PC-9 (cell line): ENCODE measurements around the gene RNF182.

Source experiments
- EZH2 ChIP-seq: fragments of 200-600 bp; sonication (generic); IDR thresholded peaks from 2 replicates; pipeline ENCODE4 v1.8.0; 2017; ENCODE audit warnings: antibody characterized with exemption, low read depth
- TF ChIP-seq, protein P1 (sequence below): fragments of 200-600 bp; sonication (generic); conservative IDR thresholded peaks from 2 replicates; pipeline ENCODE4 v1.6.1; 2017; ENCODE audit warnings: mixed run types, antibody characterized with exemption, mild to moderate bottlenecking, moderate library complexity

DNA sequence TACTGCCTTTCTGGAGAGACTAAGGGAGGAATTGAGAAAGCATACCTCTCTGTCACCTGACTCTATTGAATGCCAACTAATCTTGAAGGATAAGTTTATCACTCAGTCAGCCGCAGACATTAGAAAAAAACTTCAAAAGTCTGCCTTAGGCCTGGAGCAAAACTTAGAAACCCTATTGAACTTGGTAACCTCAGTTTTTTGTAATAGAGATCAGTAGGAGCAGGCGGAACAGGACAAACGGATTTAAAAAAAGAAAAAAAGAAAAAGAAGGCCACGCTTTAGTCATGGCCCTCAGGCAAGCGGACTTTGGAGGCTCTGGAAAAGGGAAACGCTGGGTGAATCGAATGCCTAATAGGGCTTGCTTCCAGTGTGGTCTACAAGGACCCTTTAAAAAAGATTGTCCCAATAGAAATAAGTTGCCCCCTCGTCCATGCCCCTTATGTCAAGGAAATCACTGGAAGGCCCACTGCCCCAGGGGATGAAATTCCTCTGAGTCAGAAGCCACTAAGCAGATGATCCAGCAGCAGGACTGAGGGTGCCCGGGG is 43.1 kb upstream of the RNF182 start:
- TF ChIP-seq, protein P1, sequence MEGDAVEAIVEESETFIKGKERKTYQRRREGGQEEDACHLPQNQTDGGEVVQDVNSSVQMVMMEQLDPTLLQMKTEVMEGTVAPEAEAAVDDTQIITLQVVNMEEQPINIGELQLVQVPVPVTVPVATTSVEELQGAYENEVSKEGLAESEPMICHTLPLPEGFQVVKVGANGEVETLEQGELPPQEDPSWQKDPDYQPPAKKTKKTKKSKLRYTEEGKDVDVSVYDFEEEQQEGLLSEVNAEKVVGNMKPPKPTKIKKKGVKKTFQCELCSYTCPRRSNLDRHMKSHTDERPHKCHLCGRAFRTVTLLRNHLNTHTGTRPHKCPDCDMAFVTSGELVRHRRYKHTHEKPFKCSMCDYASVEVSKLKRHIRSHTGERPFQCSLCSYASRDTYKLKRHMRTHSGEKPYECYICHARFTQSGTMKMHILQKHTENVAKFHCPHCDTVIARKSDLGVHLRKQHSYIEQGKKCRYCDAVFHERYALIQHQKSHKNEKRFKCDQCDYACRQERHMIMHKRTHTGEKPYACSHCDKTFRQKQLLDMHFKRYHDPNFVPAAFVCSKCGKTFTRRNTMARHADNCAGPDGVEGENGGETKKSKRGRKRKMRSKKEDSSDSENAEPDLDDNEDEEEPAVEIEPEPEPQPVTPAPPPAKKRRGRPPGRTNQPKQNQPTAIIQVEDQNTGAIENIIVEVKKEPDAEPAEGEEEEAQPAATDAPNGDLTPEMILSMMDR, result no peak
- no peak for TF ChIP-seq EZH2
